OCI-LY3 (cell line): ENCODE results near the gene AADAC.

ENCODE experiments used
- CTCF ChIP-seq: fragments of 200-600, 300-600 bp; sonication (generic); IDR thresholded peaks from 2 replicates; pipeline ENCODE4 v1.5.1; 2014; ENCODE audit warnings: antibody characterized with exemption, low read length, low read depth
- EZH2phosphoT487 ChIP-seq: fragments of 200-600 bp; shearing (Covaris generic); IDR thresholded peaks from 2 replicates; pipeline ENCODE4 v1.6.1; 2018; ENCODE audit warnings: antibody characterized with exemption, mixed run types, low read depth

GRCh38 chr3:151789853-151790463 lies 24.0 kb upstream of the AADAC start:
- TF ChIP-seq CTCF (no peak), EZH2phosphoT487 (no peak)
